Mesenchymal stem cell (in vitro differentiated cells and primary cell): ENCODE measurements around the gene CELF4.

Experiments
- DNase-seq: peaks from one replicate; pipeline ENCODE4 v3.0.0-alpha.2; 2013
- H2AFZ ChIP-seq: one replicate; pipeline ENCODE4 v1.6.1; 2013; ENCODE audit warnings: low read depth, mild to moderate bottlenecking, control low read depth, inconsistent platforms, low read length, moderate library complexity
- H2AK5ac ChIP-seq: 2 replicates; pipeline ENCODE4 v1.6.1; 2013; ENCODE audit warnings: low read length, moderate library complexity, mild to moderate bottlenecking, inconsistent platforms; ENCODE audit not compliant: severe bottlenecking
- H2BK120ac ChIP-seq: one replicate; pipeline ENCODE4 v1.6.1; 2013; ENCODE audit warnings: low read depth, mild to moderate bottlenecking, inconsistent platforms, low read length, moderate library complexity
- H2BK12ac ChIP-seq, 2 experiments: one replicate each; pipeline ENCODE4 v1.6.1; 2013; ENCODE audit warnings: inconsistent platforms in 2 of 2, low read length in 2 of 2, mild to moderate bottlenecking in 2 of 2, moderate library complexity in 2 of 2, control low read depth in 1 of 2
- H2BK15ac ChIP-seq: one replicate; pipeline ENCODE4 v1.6.1; 2013; ENCODE audit warnings: mild to moderate bottlenecking, low read depth, inconsistent platforms; ENCODE audit not compliant: poor library complexity, severe bottlenecking
- H2BK5ac ChIP-seq: 2 replicates; pipeline ENCODE4 v1.6.1; 2013; ENCODE audit warnings: low read depth, mild to moderate bottlenecking, low read length, control low read depth, inconsistent platforms; ENCODE audit not compliant: poor library complexity, severe bottlenecking
- H3K14ac ChIP-seq, 2 experiments: one replicate each; pipeline ENCODE4 v1.6.1; 2013; ENCODE audit warnings: inconsistent platforms in 2 of 2, low read length in 2 of 2, control low read depth in 1 of 2, mild to moderate bottlenecking in 1 of 2, moderate library complexity in 1 of 2
- H3K18ac ChIP-seq, 2 experiments: one replicate each; pipeline ENCODE4 v1.6.1; 2013; ENCODE audit warnings: inconsistent platforms in 2 of 2, low read length in 2 of 2, control low read depth in 1 of 2, low read depth in 1 of 2, mild to moderate bottlenecking in 1 of 2
- H3K23ac ChIP-seq, 2 experiments: one replicate each; pipeline ENCODE4 v1.6.1; 2013; ENCODE audit warnings: inconsistent platforms in 2 of 2, low read length in 2 of 2, mild to moderate bottlenecking in 2 of 2, moderate library complexity in 2 of 2, control low read depth in 1 of 2
- H3K27ac ChIP-seq: 2 replicates; pipeline ENCODE4 v1.5.1; 2013; ENCODE audit warnings: mild to moderate bottlenecking, moderate library complexity, low read length, control low read depth, inconsistent platforms; ENCODE audit not compliant: poor library complexity, severe bottlenecking
- H3K27me3 ChIP-seq, 2 experiments: 2 replicates each; pipeline versions ENCODE4 v1.6.1 to v1.7.0; 2013; ENCODE audit warnings: low read length in 2 of 2, mild to moderate bottlenecking in 2 of 2, moderate library complexity in 2 of 2, control low read depth in 1 of 2, inconsistent platforms in 1 of 2; ENCODE audit not compliant: control insufficient read depth in 1 of 2, insufficient read depth in 1 of 2
- H3K36me3 ChIP-seq, 2 experiments: 2 replicates each; pipeline versions ENCODE4 v1.6.1 to v1.7.0; 2013; ENCODE audit warnings: low read length in 2 of 2, control low read depth in 1 of 2, inconsistent platforms in 1 of 2, low read depth in 1 of 2, mild to moderate bottlenecking in 1 of 2; ENCODE audit not compliant: insufficient read depth in 2 of 2, control insufficient read depth in 1 of 2
- H3K4ac ChIP-seq, 2 experiments: one replicate each; pipeline ENCODE4 v1.6.1; 2013; ENCODE audit warnings: inconsistent platforms in 2 of 2, low read length in 2 of 2, mild to moderate bottlenecking in 2 of 2, moderate library complexity in 2 of 2, control low read depth in 1 of 2, low read depth in 1 of 2
- H3K4me1 ChIP-seq: 2 replicates; pipeline ENCODE4 v1.6.1; 2013; ENCODE audit warnings: low read depth, low read length, control low read depth; ENCODE audit not compliant: control insufficient read depth, insufficient read depth
- H3K4me2 ChIP-seq: 2 replicates; pipeline ENCODE4 v1.6.1; 2013; ENCODE audit warnings: low read length, mild to moderate bottlenecking, inconsistent platforms; ENCODE audit not compliant: poor library complexity, severe bottlenecking
- H3K4me3 ChIP-seq, 2 experiments: 2 replicates each; pipeline versions ENCODE4 v1.5.1 to v1.7.0; 2013; ENCODE audit warnings: low read length in 2 of 2, mild to moderate bottlenecking in 2 of 2, control low read depth in 1 of 2, low read depth in 1 of 2; ENCODE audit not compliant: insufficient read depth in 1 of 2
- H3K79me1 ChIP-seq: replicated peaks from 2 replicates; pipeline ENCODE4 v1.6.1; 2013; ENCODE audit warnings: mild to moderate bottlenecking, control low read depth, low read length, inconsistent platforms; ENCODE audit not compliant: poor library complexity, severe bottlenecking
- H3K9ac ChIP-seq: 2 replicates; pipeline ENCODE4 v1.7.0; 2013; ENCODE audit warnings: mild to moderate bottlenecking, low read length, moderate library complexity
- H3K9me3 ChIP-seq: 2 replicates; pipeline ENCODE4 v1.7.0; 2013; ENCODE audit warnings: mild to moderate bottlenecking, low read length; ENCODE audit not compliant: control insufficient read depth
- H4K8ac ChIP-seq: one replicate; pipeline ENCODE4 v1.6.1; 2013; ENCODE audit warnings: inconsistent platforms, mild to moderate bottlenecking, low read length, moderate library complexity
- H4K91ac ChIP-seq: one replicate; pipeline ENCODE4 v1.6.1; 2013; ENCODE audit warnings: mild to moderate bottlenecking, low read length, inconsistent platforms
- WGBS: methylation state at CpG from one replicate; pipeline ENCODE4 v1.1.7; 2013; ENCODE audit warnings: mixed read lengths; 5-methylcytosine and 5-hydroxymethylcytosine counted together

CELF4 gene

DNA sequence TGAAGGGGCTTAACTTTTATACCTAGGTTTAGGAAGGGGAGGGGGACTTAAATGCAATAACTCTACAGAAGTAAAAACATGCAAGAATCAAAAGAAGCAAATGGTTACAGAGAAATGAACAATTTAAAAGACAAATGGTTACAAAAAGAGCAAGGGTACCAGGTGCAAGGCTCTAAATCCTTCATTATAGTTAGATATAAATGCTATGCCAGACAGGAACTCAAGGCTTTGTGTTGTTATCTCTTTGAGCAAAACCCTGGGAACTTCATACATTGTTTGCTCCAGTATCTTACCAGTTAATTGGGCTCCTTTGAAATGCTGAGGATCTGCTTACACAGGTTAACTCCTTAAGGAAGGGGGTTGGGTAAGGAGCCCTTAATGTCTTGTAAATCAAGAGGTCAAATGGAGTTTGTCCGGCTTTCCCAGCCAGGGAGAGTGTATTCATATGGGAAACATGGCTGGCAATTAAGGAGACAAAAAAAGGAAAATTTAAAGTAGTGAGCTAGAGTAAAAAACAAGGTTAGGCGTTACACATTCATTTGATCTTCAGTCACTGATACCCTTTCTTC is 347.5 kb downstream of the CELF4 start:
- H3K9ac ChIP-seq, result no peak overlapping the region
- H2BK5ac ChIP-seq, result no peak overlapping the region
- H3K4ac ChIP-seq, result no peak overlapping the region
- H4K91ac ChIP-seq, result no peak overlapping the region
- no peak overlapping the region for H2AFZ ChIP-seq
- H4K8ac ChIP-seq, result no peak overlapping the region
- no peaks in the 10 kb centered on the region for H3K9me3 ChIP-seq
- H3K4me2 ChIP-seq, result no peak overlapping the region
- H3K23ac ChIP-seq, result no peak overlapping the region
- no peak overlapping the region for H3K18ac ChIP-seq
- no peak overlapping the region for H3K14ac ChIP-seq
- WGBS, result 14% methylated on average over 2 of the region's 2 CpGs
- no peak overlapping the region for H2BK15ac ChIP-seq
- no peaks in the 10 kb centered on the region for H3K79me1 ChIP-seq
- H2BK120ac ChIP-seq, result no peak overlapping the region
- H2AK5ac ChIP-seq, result no peak overlapping the region
- no peak overlapping the region for H3K4me3 ChIP-seq
- H3K36me3 ChIP-seq, result no peaks in the 10 kb centered on the region
- no peaks in the 10 kb centered on the region for H3K4me1 ChIP-seq
- no peaks in the 10 kb centered on the region for H3K27me3 ChIP-seq
- H2BK12ac ChIP-seq, result no peak overlapping the region
- DNase-seq, result no peak
- H3K27ac ChIP-seq, result no peak overlapping the region

DNA sequence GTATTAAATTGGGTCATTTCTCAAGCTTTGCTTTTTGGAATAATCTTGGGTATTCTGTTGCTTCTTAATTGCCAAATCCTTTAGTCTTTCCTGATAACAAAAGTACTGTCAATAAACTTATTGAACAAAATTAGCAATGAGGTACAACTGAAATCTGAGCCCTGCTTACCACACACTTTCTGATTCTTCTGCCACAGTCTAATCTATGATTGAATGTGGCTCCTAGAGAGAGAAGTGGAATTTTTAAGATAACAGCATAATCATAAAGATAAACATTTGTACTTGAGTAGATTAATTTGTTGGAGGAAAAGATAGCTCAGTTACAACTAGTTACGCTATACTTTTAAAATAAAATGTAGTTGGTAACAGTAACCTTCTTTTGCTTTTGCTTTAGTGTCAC is 354.8 kb downstream of the CELF4 start:
- no peak overlapping the region for H3K18ac ChIP-seq
- H3K9ac ChIP-seq, result no peak overlapping the region
- WGBS, result no CpG with 5 or more reads among the region's 1 CpG
- H2AFZ ChIP-seq, result no peak overlapping the region
- H3K14ac ChIP-seq, result no peak overlapping the region
- H2BK15ac ChIP-seq, result no peak overlapping the region
- H2BK120ac ChIP-seq, result no peak overlapping the region
- H4K91ac ChIP-seq, result no peak overlapping the region
- DNase-seq, result no peak
- H3K23ac ChIP-seq, result no peak overlapping the region
- H3K36me3 ChIP-seq, result no peaks in the 10 kb centered on the region
- no peak overlapping the region for H3K27ac ChIP-seq
- H3K9me3 ChIP-seq, result no peaks in the 10 kb centered on the region
- no peaks in the 10 kb centered on the region for H3K4me1 ChIP-seq
- H3K4me3 ChIP-seq, result no peak overlapping the region
- H3K4ac ChIP-seq, result no peak overlapping the region
- H3K79me1 ChIP-seq, result no peaks in the 10 kb centered on the region
- H2AK5ac ChIP-seq, result no peak overlapping the region
- H2BK12ac ChIP-seq, result no peak overlapping the region
- no peak overlapping the region for H2BK5ac ChIP-seq
- H3K27me3 ChIP-seq, result no peaks in the 10 kb centered on the region
- H4K8ac ChIP-seq, result no peak overlapping the region
- no peak overlapping the region for H3K4me2 ChIP-seq

GRCh38 chr18:37207343-37207742 is 358.3 kb downstream of the CELF4 start:
- WGBS, result 50% methylated on average over 1 of the region's 1 CpG
- no peak overlapping the region for H4K8ac ChIP-seq
- no peak overlapping the region for H2BK15ac ChIP-seq
- H3K18ac ChIP-seq, result no peak overlapping the region
- H4K91ac ChIP-seq, result no peak overlapping the region
- H3K79me1 ChIP-seq, result no peaks in the 10 kb centered on the region
- no peak overlapping the region for H3K9ac ChIP-seq
- H3K4me1 ChIP-seq, result no peaks in the 10 kb centered on the region
- no peak overlapping the region for H2AFZ ChIP-seq
- no peak overlapping the region for H2AK5ac ChIP-seq
- no peaks in the 10 kb centered on the region for H3K27me3 ChIP-seq
- H3K14ac ChIP-seq, result no peak overlapping the region
- H3K9me3 ChIP-seq, result no peaks in the 10 kb centered on the region
- H3K27ac ChIP-seq, result no peak overlapping the region
- H3K4ac ChIP-seq, result no peak overlapping the region
- H3K36me3 ChIP-seq, result no peaks in the 10 kb centered on the region
- H3K23ac ChIP-seq, result no peak overlapping the region
- no peak for DNase-seq
- no peak overlapping the region for H2BK12ac ChIP-seq
- no peak overlapping the region for H3K4me3 ChIP-seq
- H2BK5ac ChIP-seq, result no peak overlapping the region
- H2BK120ac ChIP-seq, result no peak overlapping the region
- no peak overlapping the region for H3K4me2 ChIP-seq

- peaks cover 4% of the 10 kb centered on the region for H3K9me3 ChIP-seq
- no peak overlapping the region for H2AK5ac ChIP-seq
- no peak overlapping the region for H3K4me3 ChIP-seq
- no peak overlapping the region for H2BK12ac ChIP-seq
- no peak overlapping the region for H3K14ac ChIP-seq
- no peak overlapping the region for H3K4me2 ChIP-seq
- no peaks in the 10 kb centered on the region for H3K4me1 ChIP-seq
- H2BK120ac ChIP-seq, result no peak overlapping the region
- no peak overlapping the region for H2AFZ ChIP-seq
- DNase-seq, result no peak
- WGBS, result 91% methylated on average over 2 of the region's 2 CpGs
- H3K36me3 ChIP-seq, result no peaks in the 10 kb centered on the region
- no peak overlapping the region for H3K23ac ChIP-seq
- no peak overlapping the region for H3K4ac ChIP-seq
- no peak overlapping the region for H3K27ac ChIP-seq
- no peak overlapping the region for H3K18ac ChIP-seq
- H4K8ac ChIP-seq, result no peak overlapping the region
- no peak overlapping the region for H2BK5ac ChIP-seq
- H4K91ac ChIP-seq, result no peak overlapping the region
- H3K27me3 ChIP-seq, result no peaks in the 10 kb centered on the region
- H3K9ac ChIP-seq, result no peak overlapping the region
- no peaks in the 10 kb centered on the region for H3K79me1 ChIP-seq
- H2BK15ac ChIP-seq, result no peak overlapping the region
These were observed 365.9 kb downstream of the CELF4 start for GRCh38 chr18:37199741-37200140.
